ENCODE measurements around the gene PCIF1. TPM values are rescaled to one million over a fixed set of nuclear protein-coding genes. Genes with fewer than 3 reads are reported as not detected.

The PCIF1 gene
- total RNA-seq, 1 experiment from 2014 or later = 18.4 TPM

DNA sequence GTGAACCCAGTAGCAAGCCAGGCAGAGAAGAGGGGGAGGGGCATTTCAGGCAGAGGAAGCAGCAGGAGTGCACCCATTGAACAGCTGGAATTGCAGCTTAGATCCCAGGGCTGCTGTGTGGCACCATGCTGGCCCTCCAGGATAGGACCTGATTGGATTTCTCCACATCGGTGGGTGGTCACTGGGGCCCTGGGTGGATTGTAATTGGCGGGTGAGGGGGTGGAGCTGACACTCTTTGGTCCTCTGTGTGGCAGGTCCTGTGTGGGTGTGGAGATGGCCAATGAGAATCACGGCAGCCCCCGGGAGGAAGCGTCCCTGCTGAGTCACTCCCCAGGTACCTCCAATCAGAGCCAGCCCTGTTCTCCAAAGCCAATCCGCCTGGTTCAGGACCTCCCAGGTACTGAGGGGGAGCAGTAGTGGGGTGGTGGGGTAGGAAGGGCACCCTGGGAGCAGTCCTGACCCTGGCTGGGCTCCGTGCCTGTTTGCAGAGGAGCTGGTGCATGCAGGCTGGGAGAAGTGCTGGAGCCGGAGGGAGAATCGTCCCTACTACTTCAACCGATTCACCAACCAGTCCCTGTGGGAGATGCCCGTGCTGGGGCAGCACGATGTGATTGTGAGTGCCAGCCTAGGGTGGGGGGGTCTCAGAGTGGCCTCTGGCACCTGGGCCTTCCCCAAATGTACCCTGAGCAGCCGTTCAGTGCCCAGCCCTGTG lies 4.4 kb downstream of the PCIF1 start:
- BruUV-seq (replicated peaks) = no TSS peak
- Histone ChIP-seq H3K27ac (ENCODE audit: low read length) (no peak overlapping the region), H3K27me3 (ENCODE audit: low read length) (no peaks in the 10 kb centered on the region), H3K9me2 (replicated peaks; ENCODE audit: low read length) (no peaks in the 10 kb centered on the region), H3K36me3 (ENCODE audit: low read depth, low read length) (peaks cover 50% of the 10 kb centered on the region), H3K9me3 (ENCODE audit: low read length) (no peaks in the 10 kb centered on the region), H3F3A (ENCODE audit: low read length, unreplicated experiment) (no peaks in the 10 kb centered on the region), H3K4me3 (ENCODE audit: low read length) (no peak overlapping the region), H3K79me2 (ENCODE audit: low read length) (peaks cover 28% of the 10 kb centered on the region), H2AFZ (ENCODE audit: low read length) (no peak overlapping the region), H4K20me1 (ENCODE audit: low read length) (no peaks in the 10 kb centered on the region), H3K9ac (ENCODE audit: low read length) (no peak overlapping the region), H3K4me2 (ENCODE audit: low read length) (no peak overlapping the region), H3K4me1 (ENCODE audit: insufficient read depth, low read length) (peaks cover 7% of the 10 kb centered on the region; the same call in 1 of the 2 replicates)
- POLR2A ChIA-PET (ENCODE audit: unreplicated experiment) = no interaction called here
- DNase-seq (no peak), ATAC-seq (no peak)
- CTCF ChIA-PET = no interaction called here
- TF ChIP-seq EZH2phosphoT487 (IDR thresholded peaks at IDR 0.05; ENCODE audit: borderline replicate concordance, low read length) (no peak), EZH2 (IDR thresholded peaks at IDR 0.05; ENCODE audit: low read length, unreplicated experiment) (no peak)
- TF ChIP-seq, protein P1, sequence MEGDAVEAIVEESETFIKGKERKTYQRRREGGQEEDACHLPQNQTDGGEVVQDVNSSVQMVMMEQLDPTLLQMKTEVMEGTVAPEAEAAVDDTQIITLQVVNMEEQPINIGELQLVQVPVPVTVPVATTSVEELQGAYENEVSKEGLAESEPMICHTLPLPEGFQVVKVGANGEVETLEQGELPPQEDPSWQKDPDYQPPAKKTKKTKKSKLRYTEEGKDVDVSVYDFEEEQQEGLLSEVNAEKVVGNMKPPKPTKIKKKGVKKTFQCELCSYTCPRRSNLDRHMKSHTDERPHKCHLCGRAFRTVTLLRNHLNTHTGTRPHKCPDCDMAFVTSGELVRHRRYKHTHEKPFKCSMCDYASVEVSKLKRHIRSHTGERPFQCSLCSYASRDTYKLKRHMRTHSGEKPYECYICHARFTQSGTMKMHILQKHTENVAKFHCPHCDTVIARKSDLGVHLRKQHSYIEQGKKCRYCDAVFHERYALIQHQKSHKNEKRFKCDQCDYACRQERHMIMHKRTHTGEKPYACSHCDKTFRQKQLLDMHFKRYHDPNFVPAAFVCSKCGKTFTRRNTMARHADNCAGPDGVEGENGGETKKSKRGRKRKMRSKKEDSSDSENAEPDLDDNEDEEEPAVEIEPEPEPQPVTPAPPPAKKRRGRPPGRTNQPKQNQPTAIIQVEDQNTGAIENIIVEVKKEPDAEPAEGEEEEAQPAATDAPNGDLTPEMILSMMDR (conservative IDR thresholded peaks at IDR 0.05; ENCODE audit: low read depth, low read length) = no peak
- intact Hi-C loops (cut with micrococcal nuclease) = loop anchor here (10.0 kb wide), 2 partner anchors 124 to 524 kb away; partner anchors contain the start of genes PIGT and UBE2C

- TF ChIP-seq EZH2 (IDR thresholded peaks at IDR 0.05; ENCODE audit: low read length, unreplicated experiment) (no peak), EZH2phosphoT487 (IDR thresholded peaks at IDR 0.05; ENCODE audit: borderline replicate concordance, low read length) (no peak)
- TF ChIP-seq, protein P1 (conservative IDR thresholded peaks at IDR 0.05; ENCODE audit: low read depth, low read length) = no peak
Measured at GRCh38 chr20:45940053-45940452, 5.6 kb downstream of the PCIF1 start.

DNA sequence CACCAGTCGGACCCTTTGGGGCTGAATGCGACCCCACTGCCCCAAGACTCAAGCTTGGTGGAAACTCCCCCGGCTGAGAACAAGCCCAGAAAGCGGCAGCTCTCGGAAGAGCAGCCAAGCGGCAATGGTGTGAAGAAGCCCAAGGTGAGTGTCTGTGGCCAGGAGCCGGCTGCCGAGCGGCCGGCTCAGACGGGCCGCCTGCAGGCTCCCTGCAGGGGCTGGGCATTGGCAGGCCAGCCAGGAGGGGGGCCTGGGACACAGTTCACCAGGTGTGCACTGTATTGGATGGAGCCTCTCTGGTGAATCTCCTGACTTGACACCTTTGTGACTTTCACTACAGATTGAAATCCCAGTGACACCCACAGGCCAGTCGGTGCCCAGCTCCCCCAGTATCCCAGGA lies 6.0 kb downstream of the PCIF1 start:
- Histone ChIP-seq H2AFZ (ENCODE audit: low read length) (no peak overlapping the region), H3K9ac (ENCODE audit: low read length) (no peak overlapping the region), H3K4me3 (ENCODE audit: low read length) (no peak overlapping the region), H3K4me2 (ENCODE audit: low read length) (no peak overlapping the region), H3K9me2 (replicated peaks; ENCODE audit: low read length) (no peaks in the 10 kb centered on the region), H3K27ac (ENCODE audit: low read length) (no peak overlapping the region), H4K20me1 (ENCODE audit: low read length) (no peaks in the 10 kb centered on the region), H3K4me1 (ENCODE audit: insufficient read depth, low read length) (peaks cover 7% of the 10 kb centered on the region; the same call in 1 of the 2 replicates), H3K36me3 (ENCODE audit: low read depth, low read length) (peaks cover 58% of the 10 kb centered on the region), H3K27me3 (ENCODE audit: low read length) (no peaks in the 10 kb centered on the region), H3K9me3 (ENCODE audit: low read length) (no peaks in the 10 kb centered on the region), H3K79me2 (ENCODE audit: low read length) (peaks cover 19% of the 10 kb centered on the region), H3F3A (ENCODE audit: low read length, unreplicated experiment) (no peaks in the 10 kb centered on the region)
- ChIA-PET POLR2A (ENCODE audit: unreplicated experiment) (no interaction called here), CTCF (no interaction called here)
- DNase-seq (no peak), ATAC-seq (no peak)
- BruUV-seq (replicated peaks) = no TSS peak
- intact Hi-C loops (cut with micrococcal nuclease) = no loop called here
- TF ChIP-seq EZH2 (IDR thresholded peaks at IDR 0.05; ENCODE audit: low read length, unreplicated experiment) (no peak), EZH2phosphoT487 (IDR thresholded peaks at IDR 0.05; ENCODE audit: borderline replicate concordance, low read length) (no peak)
- TF ChIP-seq, protein P1 (conservative IDR thresholded peaks at IDR 0.05; ENCODE audit: low read depth, low read length) = no peak

More at GRCh38 chr20:45940053-45940452, 5.6 kb downstream of the PCIF1 start:
- no peaks in the 10 kb centered on the region for H3K9me2 ChIP-seq (replicated peaks; ENCODE audit: low read length)
- ChIA-PET POLR2A (ENCODE audit: unreplicated experiment) (no interaction called here), CTCF (no interaction called here)
- no peak overlapping the region for H3K27ac ChIP-seq (ENCODE audit: low read length)
- H4K20me1 ChIP-seq (ENCODE audit: low read length) = no peaks in the 10 kb centered on the region
- H3K4me2 ChIP-seq (ENCODE audit: low read length) = no peak overlapping the region
- no peak overlapping the region for H3K4me3 ChIP-seq (ENCODE audit: low read length)
- peaks cover 23% of the 10 kb centered on the region for H3K79me2 ChIP-seq (ENCODE audit: low read length)
- DNase-seq = no peak
- no peak for ATAC-seq
- no peak overlapping the region for H3K9ac ChIP-seq (ENCODE audit: low read length)
- H3K36me3 ChIP-seq (ENCODE audit: low read depth, low read length) = peaks cover 58% of the 10 kb centered on the region
- peaks cover 7% of the 10 kb centered on the region; the same call in 1 of the 2 replicates for H3K4me1 ChIP-seq (ENCODE audit: insufficient read depth, low read length)
- H3K9me3 ChIP-seq (ENCODE audit: low read length) = no peaks in the 10 kb centered on the region
- H3F3A ChIP-seq (ENCODE audit: low read length, unreplicated experiment) = no peaks in the 10 kb centered on the region
- H3K27me3 ChIP-seq (ENCODE audit: low read length) = no peaks in the 10 kb centered on the region
- no TSS peak for BruUV-seq (replicated peaks)
- H2AFZ ChIP-seq (ENCODE audit: low read length) = no peak overlapping the region
- intact Hi-C loops (cut with micrococcal nuclease) = no loop called here

Measured in PC-3 (cell line).